Loucy (cell line): ENCODE results near the gene ABCB11.

Experiments used
- H2AFZ ChIP-seq: fragments of 200-600 bp; sonication (generic); 2 replicates; pipeline ENCODE4 v1.6.0; 2016; ENCODE audit warnings: antibody characterized with exemption, mild to moderate bottlenecking, low read length, moderate library complexity
- H3F3A ChIP-seq: fragments of 200-600 bp; 2 replicates; pipeline ENCODE4 v1.6.0; 2016; ENCODE audit warnings: antibody characterized with exemption, low read depth, mild to moderate bottlenecking
- H3K27me3 ChIP-seq: fragments of 200-600 bp; sonication (generic); 2 replicates; pipeline ENCODE4 v1.6.1; 2014; ENCODE audit warnings: low read length, mild to moderate bottlenecking; ENCODE audit not compliant: insufficient read depth, poor library complexity, severe bottlenecking
- H3K36me3 ChIP-seq: fragments of 200-600 bp; sonication (generic); 2 replicates; pipeline ENCODE4 v1.6.1; 2016; ENCODE audit warnings: low read length; ENCODE audit not compliant: insufficient read depth
- H3K4me1 ChIP-seq: fragments of 200-600 bp; sonication (generic); 2 replicates; pipeline ENCODE4 v1.5.1; 2014; ENCODE audit warnings: low read length, mild to moderate bottlenecking; ENCODE audit not compliant: insufficient read depth, poor library complexity, severe bottlenecking
- H3K4me2 ChIP-seq: fragments of 200-600 bp; sonication (generic); 2 replicates; pipeline ENCODE4 v1.6.0; 2014; ENCODE audit warnings: antibody characterized with exemption, low read length, low read depth, mild to moderate bottlenecking; ENCODE audit not compliant: poor library complexity, severe bottlenecking
- H3K4me3 ChIP-seq: fragments of 200-600 bp; sonication (generic); 2 replicates; pipeline ENCODE4 v1.5.1; 2014; ENCODE audit warnings: low read length, mild to moderate bottlenecking, mixed read lengths; ENCODE audit not compliant: poor library complexity, severe bottlenecking
- H3K79me2 ChIP-seq: fragments of 200-600 bp; sonication (generic); 2 replicates; pipeline ENCODE4 v1.6.1; 2014; ENCODE audit warnings: low read length; ENCODE audit not compliant: insufficient read depth
- H3K9ac ChIP-seq: fragments of 200-600 bp; sonication (generic); 2 replicates; pipeline ENCODE4 v1.6.0; 2014; ENCODE audit warnings: mild to moderate bottlenecking, low read depth, low read length, moderate library complexity; ENCODE audit not compliant: poor library complexity, severe bottlenecking
- H3K9me2 ChIP-seq: fragments of 200-600 bp; sonication (generic); replicated peaks from 2 replicates; pipeline ENCODE4 v1.6.1; 2016; ENCODE audit warnings: low read depth, low read length, mixed read lengths
- H3K9me3 ChIP-seq: fragments of 200-600 bp; sonication (generic); 2 replicates; pipeline ENCODE4 v1.6.1; 2014; ENCODE audit warnings: mild to moderate bottlenecking, antibody characterized with exemption, low read length, low read depth; ENCODE audit not compliant: insufficient read depth
- H4K20me1 ChIP-seq: fragments of 200-600 bp; sonication (generic); 2 replicates; pipeline ENCODE4 v1.6.0; 2014; ENCODE audit warnings: antibody characterized with exemption, low read length, mild to moderate bottlenecking; ENCODE audit not compliant: insufficient read depth, poor library complexity, severe bottlenecking
- EZH2phosphoT487 ChIP-seq: fragments of 200-600 bp; IDR thresholded peaks from 2 replicates; pipeline ENCODE4 v1.6.1; 2018; ENCODE audit warnings: antibody characterized with exemption, mild to moderate bottlenecking, moderate library complexity, borderline replicate concordance
- TF ChIP-seq, protein P1 (sequence below): fragments of 200-600 bp; sonication (generic); conservative IDR thresholded peaks from 2 replicates; pipeline ENCODE4 v1.5.1; 2014; ENCODE audit warnings: mild to moderate bottlenecking, antibody characterized with exemption, low read length

ABCB11 gene

DNA sequence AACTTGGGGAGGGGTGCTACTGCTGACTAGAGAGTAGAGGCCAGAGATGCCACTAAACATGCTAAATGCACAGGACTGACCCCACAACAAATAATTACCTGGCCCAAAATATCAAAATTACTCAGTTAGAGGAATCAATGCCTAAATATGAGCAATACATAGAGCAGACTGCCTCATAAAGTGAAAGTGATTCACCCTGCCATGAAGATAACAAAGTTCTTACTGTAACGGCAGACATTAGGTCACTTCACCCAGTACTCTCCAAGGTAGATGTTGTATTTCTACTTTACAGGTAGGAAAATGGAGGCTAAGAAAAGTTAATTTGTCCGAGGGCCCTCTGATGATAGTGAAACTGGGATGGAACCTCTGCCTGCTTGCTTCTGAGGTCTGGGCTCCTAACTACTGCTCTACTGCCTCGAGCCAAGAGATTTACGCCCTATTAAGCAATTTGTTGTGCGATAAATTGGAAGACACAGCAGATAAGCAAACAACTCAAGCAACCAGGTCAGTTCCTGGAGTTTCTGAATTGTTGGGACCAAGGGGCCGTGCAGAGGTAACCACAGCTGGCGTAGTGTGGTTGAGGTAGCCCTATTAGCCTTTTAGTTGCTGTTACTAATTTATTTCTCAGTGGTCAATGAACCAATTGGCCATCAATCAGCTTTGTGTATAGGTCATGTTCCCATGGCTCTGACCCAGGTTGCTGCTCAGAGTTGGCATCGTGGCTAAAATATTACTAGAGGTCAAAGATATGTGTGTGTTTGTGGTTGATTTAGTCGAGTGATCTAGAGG is 43.0 kb upstream of the ABCB11 start:
- Histone ChIP-seq H3K4me1 (peaks cover 29% of the 10 kb centered on the region), H2AFZ (no peak overlapping the region), H3K4me2 (no peak overlapping the region), H3K79me2 (no peaks in the 10 kb centered on the region), H3K9me3 (no peaks in the 10 kb centered on the region), H3K9ac (no peak overlapping the region), H3K4me3 (no peak overlapping the region), H3K36me3 (no peaks in the 10 kb centered on the region), H3K9me2 (no peaks in the 10 kb centered on the region), H3K27me3 (no peaks in the 10 kb centered on the region), H4K20me1 (no peaks in the 10 kb centered on the region), H3F3A (no peaks in the 10 kb centered on the region; the same call in 1 of the 2 replicates)
- no peak for TF ChIP-seq EZH2phosphoT487
- TF ChIP-seq, protein P1, sequence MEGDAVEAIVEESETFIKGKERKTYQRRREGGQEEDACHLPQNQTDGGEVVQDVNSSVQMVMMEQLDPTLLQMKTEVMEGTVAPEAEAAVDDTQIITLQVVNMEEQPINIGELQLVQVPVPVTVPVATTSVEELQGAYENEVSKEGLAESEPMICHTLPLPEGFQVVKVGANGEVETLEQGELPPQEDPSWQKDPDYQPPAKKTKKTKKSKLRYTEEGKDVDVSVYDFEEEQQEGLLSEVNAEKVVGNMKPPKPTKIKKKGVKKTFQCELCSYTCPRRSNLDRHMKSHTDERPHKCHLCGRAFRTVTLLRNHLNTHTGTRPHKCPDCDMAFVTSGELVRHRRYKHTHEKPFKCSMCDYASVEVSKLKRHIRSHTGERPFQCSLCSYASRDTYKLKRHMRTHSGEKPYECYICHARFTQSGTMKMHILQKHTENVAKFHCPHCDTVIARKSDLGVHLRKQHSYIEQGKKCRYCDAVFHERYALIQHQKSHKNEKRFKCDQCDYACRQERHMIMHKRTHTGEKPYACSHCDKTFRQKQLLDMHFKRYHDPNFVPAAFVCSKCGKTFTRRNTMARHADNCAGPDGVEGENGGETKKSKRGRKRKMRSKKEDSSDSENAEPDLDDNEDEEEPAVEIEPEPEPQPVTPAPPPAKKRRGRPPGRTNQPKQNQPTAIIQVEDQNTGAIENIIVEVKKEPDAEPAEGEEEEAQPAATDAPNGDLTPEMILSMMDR, result no peak

DNA sequence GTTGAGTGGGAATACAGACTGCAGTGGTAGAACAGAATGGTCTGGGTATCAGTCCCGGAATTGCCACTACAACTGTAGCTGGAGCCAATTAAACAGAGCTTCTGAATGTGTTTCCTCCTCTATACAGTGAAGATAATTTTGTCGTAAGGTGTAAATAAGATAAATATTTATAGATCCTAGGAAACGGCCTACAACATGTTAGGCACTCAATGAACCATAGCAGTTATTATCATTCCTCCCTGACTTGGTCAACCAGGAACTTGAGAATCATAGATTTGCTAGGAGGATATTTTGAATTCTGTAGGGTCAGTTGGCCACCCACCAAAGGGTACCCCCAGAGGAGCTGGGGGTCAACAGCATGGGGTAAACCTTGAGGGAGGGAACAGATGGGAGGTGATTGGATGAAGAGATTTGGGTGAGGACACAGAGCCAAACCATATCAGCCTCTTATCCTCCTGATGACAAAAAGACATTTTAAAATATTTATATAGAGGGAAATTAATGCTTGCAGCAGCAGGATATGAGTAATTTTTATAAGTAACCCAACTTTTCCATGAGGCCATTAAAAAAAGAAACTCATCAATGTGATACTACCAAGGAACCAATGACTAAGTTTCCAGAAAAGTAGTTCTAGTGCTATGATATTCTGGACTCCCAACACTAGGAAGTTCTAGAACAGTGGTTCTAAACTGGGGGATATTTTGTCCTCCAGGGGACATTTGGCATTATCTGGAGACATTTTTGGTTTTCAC is 42.3 kb upstream of the ABCB11 start:
- H3K4me1 ChIP-seq, result peaks cover 27% of the 10 kb centered on the region
- H3F3A ChIP-seq, result no peaks in the 10 kb centered on the region; the same call in 1 of the 2 replicates
- no peak overlapping the region for H3K4me3 ChIP-seq
- H4K20me1 ChIP-seq, result no peaks in the 10 kb centered on the region
- no peaks in the 10 kb centered on the region for H3K9me3 ChIP-seq
- no peak overlapping the region for H2AFZ ChIP-seq
- H3K79me2 ChIP-seq, result no peaks in the 10 kb centered on the region
- no peak overlapping the region for H3K4me2 ChIP-seq
- no peaks in the 10 kb centered on the region for H3K36me3 ChIP-seq
- H3K27me3 ChIP-seq, result no peaks in the 10 kb centered on the region
- TF ChIP-seq, protein P1, result no peak
- no peak for TF ChIP-seq EZH2phosphoT487
- H3K9ac ChIP-seq, result no peak overlapping the region
- no peaks in the 10 kb centered on the region for H3K9me2 ChIP-seq

DNA sequence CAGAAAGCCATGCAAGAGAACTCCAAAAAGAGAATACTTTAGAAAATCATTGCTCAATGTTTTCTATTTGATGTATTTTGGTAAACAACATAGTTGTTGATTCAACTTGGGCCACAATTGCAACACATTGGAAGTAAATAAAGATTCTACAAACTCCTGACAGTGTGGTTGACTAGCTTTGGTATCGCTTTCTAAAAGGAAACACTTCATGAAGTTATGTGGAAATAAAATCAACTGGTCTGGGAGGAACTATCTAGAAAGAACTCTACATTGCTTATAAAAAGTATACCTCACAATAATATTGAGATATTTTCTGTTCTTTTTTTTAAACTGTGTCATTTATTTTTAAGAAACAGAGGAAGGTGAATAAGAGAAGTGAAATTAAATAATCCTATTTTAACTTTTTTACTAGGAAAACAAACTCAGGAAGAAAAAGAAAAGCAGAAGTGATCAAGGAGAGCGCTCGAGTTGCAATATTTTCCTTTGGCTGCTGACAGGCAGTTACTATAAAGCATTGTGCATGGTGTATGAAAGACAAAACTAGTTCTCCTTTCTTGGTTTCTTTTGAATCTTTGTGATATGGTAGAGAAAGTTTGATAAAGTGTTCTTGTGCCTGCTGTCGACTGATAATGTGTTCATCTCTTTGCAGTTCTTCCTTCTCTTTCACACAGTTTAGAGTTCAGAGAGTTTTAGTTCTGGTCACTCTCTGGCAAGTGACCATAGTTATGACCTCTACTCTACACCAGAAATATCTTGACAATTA is 41.2 kb upstream of the ABCB11 start:
- Histone ChIP-seq H4K20me1 (no peaks in the 10 kb centered on the region), H3K4me1 (peaks cover 17% of the 10 kb centered on the region)

More for the DNA sequence above, 41.2 kb upstream of the ABCB11 start:
- H3K9me3 ChIP-seq, result no peaks in the 10 kb centered on the region
- H3K4me2 ChIP-seq, result no peak overlapping the region
- no peak overlapping the region for H3K4me3 ChIP-seq
- no peaks in the 10 kb centered on the region for H3K9me2 ChIP-seq
- no peaks in the 10 kb centered on the region for H3K79me2 ChIP-seq
- no peaks in the 10 kb centered on the region for H3K36me3 ChIP-seq
- H3F3A ChIP-seq, result no peaks in the 10 kb centered on the region
- no peak for TF ChIP-seq EZH2phosphoT487
- peak overlapping the region; percentile 16 for H2AFZ ChIP-seq
- H3K9ac ChIP-seq, result no peak overlapping the region
- no peaks in the 10 kb centered on the region for H3K27me3 ChIP-seq
